Endothelial cell of umbilical vein (primary cell): ENCODE data around the gene LRRC56. TPM values are rescaled to one million over a fixed set of nuclear protein-coding genes. Genes with fewer than 3 reads are reported as not detected.

ENCODE experiments used
- BruUV-seq: library from RNA; stranded (reverse); fragments of 400-500 nt; replicated peaks from 2 replicates; lab custom pipeline; 2021; lab: Mats Ljungman, UMichigan
- CTCF ChIA-PET: fragments of 300-600, 350-600 bp; sonication (Branson Sonifier 250); formaldehyde crosslinking; loops from one replicate; lab custom pipeline; 2021; ENCODE audit warnings: antibody characterized with exemption, inconsistent platforms; lab: Charles Lee
- POLR2A ChIA-PET: fragments of 300-600, 350-600 bp; sonication (Branson Sonifier 250); formaldehyde crosslinking; loops from one replicate; lab custom pipeline; 2021; ENCODE audit warnings: antibody characterized with exemption, inconsistent platforms; lab: Charles Lee
- DNase-seq: peaks from one replicate; pipeline ENCODE4 v3.0.0-alpha.2; 2011; ENCODE audit warnings: low read depth, low spot score
- FAIRE-seq: peaks from 2 replicates; lab custom pipeline; 2011; peaks lifted over from hg19 to GRCh38; lab: Jason Lieb, UNC
- H2AFZ ChIP-seq: 2 replicates; pipeline ENCODE4 v1.6.0; 2012; ENCODE audit warnings: low read depth, low read length, control low read depth, inconsistent platforms
- H3K27ac ChIP-seq: 2 replicates; pipeline ENCODE4 v1.5.1; 2011; ENCODE audit warnings: low read depth, mild to moderate bottlenecking, control low read depth, low read length, moderate library complexity; ENCODE audit not compliant: insufficient read depth
- H3K27me3 ChIP-seq, 2 experiments: 2 replicates each; pipeline versions ENCODE4 v1.6.0 to v1.6.1; 2011; ENCODE audit warnings: low read length in 2 of 2, mixed read lengths in 1 of 2; ENCODE audit not compliant: control insufficient read depth in 2 of 2, insufficient read depth in 2 of 2
- H3K36me3 ChIP-seq, 2 experiments: 2 replicates in 1 of 2; 3 replicates in 1 of 2; pipeline ENCODE4 v1.5.1; 2011; ENCODE audit warnings: low read length in 2 of 2, mild to moderate bottlenecking in 1 of 2, moderate library complexity in 1 of 2; ENCODE audit not compliant: control insufficient read depth in 2 of 2, insufficient read depth in 2 of 2; ENCODE audit errors: extremely low read depth in 1 of 2
- H3K4me1 ChIP-seq: 3 replicates; pipeline ENCODE4 v1.5.1; 2011; ENCODE audit warnings: mild to moderate bottlenecking, low read length; ENCODE audit not compliant: control insufficient read depth, insufficient read depth; ENCODE audit errors: extremely low read depth
- H3K4me2 ChIP-seq: 2 replicates; pipeline ENCODE4 v1.6.1; 2011; ENCODE audit warnings: low read length, control low read depth, mixed read lengths; ENCODE audit not compliant: insufficient read depth
- H3K4me3 ChIP-seq, 3 experiments: fragments of 200-600 bp in 1 of 3; sonication (generic), shearing (Covaris generic) in 1 of 3; replicated peaks in 1 of 3; 2 replicates each; pipeline ENCODE4 v1.5.1; 2011 to 2016; ENCODE audit warnings: control low read depth in 3 of 3, low read length in 3 of 3, mild to moderate bottlenecking in 2 of 3, inconsistent platforms in 1 of 3, low read depth in 1 of 3, moderate library complexity in 1 of 3; ENCODE audit not compliant: insufficient read depth in 1 of 3
- H3K79me2 ChIP-seq: 2 replicates; pipeline ENCODE4 v1.6.0; 2012; ENCODE audit warnings: low read length, inconsistent platforms; ENCODE audit not compliant: control insufficient read depth, insufficient read depth
- H3K9ac ChIP-seq: replicated peaks from 2 replicates; pipeline ENCODE3; 2011; ENCODE audit warnings: low read length, control low read depth; ENCODE audit not compliant: insufficient read depth; ENCODE audit errors: extremely low read depth
- H3K9me1 ChIP-seq: replicated peaks from 3 replicates; pipeline ENCODE4 v1.6.0; 2011; ENCODE audit warnings: mild to moderate bottlenecking, low read length; ENCODE audit not compliant: control insufficient read depth, insufficient read depth; ENCODE audit errors: extremely low read depth
- H3K9me3 ChIP-seq: replicated peaks from 2 replicates; pipeline ENCODE4 v1.5.1; 2012; ENCODE audit warnings: low read length, inconsistent platforms; ENCODE audit not compliant: control insufficient read depth, insufficient read depth
- H4K20me1 ChIP-seq: replicated peaks from 2 replicates; pipeline ENCODE3; 2011; ENCODE audit warnings: mild to moderate bottlenecking, low read length; ENCODE audit not compliant: control insufficient read depth, insufficient read depth; ENCODE audit errors: extremely low read depth
- EZH2 ChIP-seq: IDR thresholded peaks from 2 replicates; pipeline ENCODE4 v1.6.1; 2012; ENCODE audit warnings: borderline replicate concordance, low read depth, mild to moderate bottlenecking, moderate library complexity, low read length, inconsistent platforms; ENCODE audit not compliant: severe bottlenecking
- FOS ChIP-seq: IDR thresholded peaks from 2 replicates; pipeline ENCODE4 v1.6.1; 2011; ENCODE audit warnings: mild to moderate bottlenecking, low read length, moderate library complexity, borderline replicate concordance; ENCODE audit not compliant: insufficient read depth
- GATA2 ChIP-seq: IDR thresholded peaks from 2 replicates; pipeline ENCODE4 v1.7.0; 2011; ENCODE audit warnings: low read depth, mild to moderate bottlenecking, moderate library complexity, mixed read lengths, low read length; ENCODE audit not compliant: insufficient read length, insufficient read depth
- JUN ChIP-seq: IDR thresholded peaks from 2 replicates; pipeline ENCODE4 v1.6.1; 2011; ENCODE audit warnings: borderline replicate concordance, low read depth; ENCODE audit not compliant: insufficient read length, insufficient read depth
- MAX ChIP-seq: IDR thresholded peaks from 2 replicates; pipeline ENCODE4 v1.6.1; 2011; ENCODE audit not compliant: insufficient read depth, insufficient read length
- MYC ChIP-seq: IDR thresholded peaks from one replicate; pipeline ENCODE4 v1.6.1; 2011; ENCODE audit warnings: mild to moderate bottlenecking, low read depth, low read length
- POLR2A ChIP-seq: IDR thresholded peaks from 2 replicates; pipeline ENCODE4 v1.6.1; 2012; ENCODE audit warnings: low read depth, mild to moderate bottlenecking, control low read depth, low read length
- POLR2AphosphoS5 ChIP-seq: IDR thresholded peaks from 2 replicates; pipeline ENCODE4 v1.6.1; 2012; ENCODE audit warnings: low read depth, mild to moderate bottlenecking, control low read depth, low read length, moderate library complexity; ENCODE audit not compliant: insufficient read depth
- dilution Hi-C: fragments of 300-500 bp; cut with MboI; formaldehyde crosslinking; loops from one replicate; pipeline ENCODE4 v1.15.0; 2019; ENCODE audit warnings: low sequenced_read_pairs; ENCODE audit not compliant: extremely low pct_ligation_motif_present
- intact Hi-C: fragments of 100-400 bp; cut with micrococcal nuclease; formaldehyde crosslinking; loops from one replicate; pipeline ENCODE4 v1.10.0; 2022
- polyA plus RNA-seq, 4 experiments: library from polyadenylated mRNA; depleted of rRNA in 3 of 4; stranded (reverse) in 3 of 4; unstranded in 1 of 4; fragments of >200 nt; gene quantifications; 2 replicates each; pipeline versions ENCODE4 v1.2.1 to v1.2.3, GENCODE V29; 2011 to 2012; ENCODE audit warnings: missing spikeins in 1 of 4
- total RNA-seq: library from RNA; stranded (reverse); gene quantifications from 2 replicates; pipeline ENCODE4 v1.2.3, GENCODE V29; 2021
- TF ChIP-seq, protein P1 (sequence below), 2 donors: IDR thresholded peaks; 1 replicate in 1 of 2; 2 replicates in 1 of 2; pipeline ENCODE4 v1.5.1; 2011; ENCODE audit warnings: low read length in 2 of 2, mild to moderate bottlenecking in 2 of 2, moderate library complexity in 2 of 2, control low read depth in 1 of 2, inconsistent platforms in 1 of 2, low read depth in 1 of 2; ENCODE audit not compliant: insufficient read depth in 1 of 2; ENCODE audit errors: extremely low read depth in 1 of 2

The LRRC56 gene
- total and polyA plus RNA-seq, 2 donors (not counting 3 experiments of a cell fraction or from before 2014, with no cell fraction given): 0.47 to 0.55 TPM

GRCh38 chr11:563066-563811 lies 25.9 kb downstream of the LRRC56 start:
- H3K36me3 ChIP-seq: peaks cover 0 to 2% of the 10 kb centered on the region in 2 experiments
- H2AFZ ChIP-seq: no peak overlapping the region
- no peaks in the 10 kb centered on the region for H3K27me3 ChIP-seq
- H3K9me1 ChIP-seq: no peaks in the 10 kb centered on the region
- H3K9me3 ChIP-seq: no peaks in the 10 kb centered on the region
- H3K27ac ChIP-seq: no peak overlapping the region
- no peak overlapping the region for H3K4me2 ChIP-seq
- FAIRE-seq: no peak
- H3K9ac ChIP-seq: no peak overlapping the region
- dilution Hi-C loops (no loop called here), intact Hi-C loops (no loop called here)
- peaks cover 10% of the 10 kb centered on the region for H3K4me1 ChIP-seq
- CTCF ChIA-PET: interaction anchor here (1.5 to 2.2 kb wide), 2 partner anchors 9 to 12 kb away, joined by 6 to 7 read pairs; partner anchors contain the start of gene PHRF1
- H4K20me1 ChIP-seq: no peaks in the 10 kb centered on the region
- POLR2A ChIA-PET: no interaction called here
- no peaks in the 10 kb centered on the region for H3K79me2 ChIP-seq
- H3K4me3 ChIP-seq: no peak overlapping the region
- no TSS peak for BruUV-seq
- TF ChIP-seq, protein P1, sequence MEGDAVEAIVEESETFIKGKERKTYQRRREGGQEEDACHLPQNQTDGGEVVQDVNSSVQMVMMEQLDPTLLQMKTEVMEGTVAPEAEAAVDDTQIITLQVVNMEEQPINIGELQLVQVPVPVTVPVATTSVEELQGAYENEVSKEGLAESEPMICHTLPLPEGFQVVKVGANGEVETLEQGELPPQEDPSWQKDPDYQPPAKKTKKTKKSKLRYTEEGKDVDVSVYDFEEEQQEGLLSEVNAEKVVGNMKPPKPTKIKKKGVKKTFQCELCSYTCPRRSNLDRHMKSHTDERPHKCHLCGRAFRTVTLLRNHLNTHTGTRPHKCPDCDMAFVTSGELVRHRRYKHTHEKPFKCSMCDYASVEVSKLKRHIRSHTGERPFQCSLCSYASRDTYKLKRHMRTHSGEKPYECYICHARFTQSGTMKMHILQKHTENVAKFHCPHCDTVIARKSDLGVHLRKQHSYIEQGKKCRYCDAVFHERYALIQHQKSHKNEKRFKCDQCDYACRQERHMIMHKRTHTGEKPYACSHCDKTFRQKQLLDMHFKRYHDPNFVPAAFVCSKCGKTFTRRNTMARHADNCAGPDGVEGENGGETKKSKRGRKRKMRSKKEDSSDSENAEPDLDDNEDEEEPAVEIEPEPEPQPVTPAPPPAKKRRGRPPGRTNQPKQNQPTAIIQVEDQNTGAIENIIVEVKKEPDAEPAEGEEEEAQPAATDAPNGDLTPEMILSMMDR (IDR thresholded peaks at IDR 0.05; ENCODE audit: extremely low read depth in 1 of 2, insufficient read depth in 1 of 2, low read depth in 1 of 2, low read length in 2 of 2): no peak
- no peak for TF ChIP-seq MAX
- TF ChIP-seq JUN: no peak
- no peak for TF ChIP-seq EZH2
- TF ChIP-seq MYC: no peak
- TF ChIP-seq POLR2AphosphoS5: no peak
- TF ChIP-seq POLR2A: no peak
- TF ChIP-seq FOS: no peak
- no peak for TF ChIP-seq GATA2
- no peak for DNase-seq
